OCI-M2 (cell line): ENCODE measurements around the gene PCBD1.
"Not testable (repeated sequence)": the region's sequence is repeated elsewhere in the genome, so short reads cannot be mapped to it uniquely, and the experiment has no call there.

Experiments used
- DNase-seq: peaks from one replicate; lab custom pipeline; 2025; ENCODE audit not compliant: unreplicated experiment; lab: John Stamatoyannopoulos, UW

Gene PCBD1

GRCh38 chr10:70887804-70888800 lies at the start of gene PCBD1:
Gene PCBD1 (minus strand): TSS chr10:70888565. CDS start chr10:70888533, 32 bp downstream.
- DNase-seq = no peak

- no peak for DNase-seq
Measured at GRCh38 chr10:70937661-70938060, 49.3 kb upstream of the PCBD1 start.

- no peak for DNase-seq
Measured at GRCh38 chr10:70936111-70936510, 47.7 kb upstream of the PCBD1 start.

- DNase-seq = no peak
Measured at GRCh38 chr10:70935631-70936030, 47.3 kb upstream of the PCBD1 start.

- no peak for DNase-seq
Measured at GRCh38 chr10:70935125-70935625, 46.8 kb upstream of the PCBD1 start.

- DNase-seq = no peak
Measured at GRCh38 chr10:70934701-70935100, 46.3 kb upstream of the PCBD1 start.

GRCh38 chr10:70932392-70933196 lies 44.2 kb upstream of the PCBD1 start:
- DNase-seq = no peak

GRCh38 chr10:70931168-70931815 lies 42.9 kb upstream of the PCBD1 start:
- DNase-seq = no peak

- no peak for DNase-seq
Measured at GRCh38 chr10:70930263-70931000, 42.1 kb upstream of the PCBD1 start.

GRCh38 chr10:70928140-70928539 lies 39.8 kb upstream of the PCBD1 start:
- DNase-seq = no peak

- no peak for DNase-seq
Measured at GRCh38 chr10:70927189-70927943, 39.0 kb upstream of the PCBD1 start.

- DNase-seq = no peak
Measured at GRCh38 chr10:70926226-70927000, 38.0 kb upstream of the PCBD1 start.

GRCh38 chr10:70925377-70926225 lies 37.2 kb upstream of the PCBD1 start:
- DNase-seq = no peak

GRCh38 chr10:70923696-70924095 lies 35.3 kb upstream of the PCBD1 start:
- DNase-seq = no peak

- no peak for DNase-seq
Measured at GRCh38 chr10:70921285-70921684, 32.9 kb upstream of the PCBD1 start.

GRCh38 chr10:70920519-70920918 lies 32.2 kb upstream of the PCBD1 start:
- DNase-seq = no peak

GRCh38 chr10:70919906-70920305 lies 31.5 kb upstream of the PCBD1 start:
- DNase-seq = not testable (repeated sequence)
